GM12878 (cell line): Measurements from ENCODE around the gene PRKG1. TPM values are rescaled to one million over a fixed set of nuclear protein-coding genes. Genes with fewer than 3 reads are reported as not detected.

ENCODE experiments used
- ATAC-seq: fragments of 200-7000 bp; cut with Tn5 transposase; 3 replicates; pipeline ENCODE4 v1.9.1; 2020; ENCODE audit warnings: mild to moderate bottlenecking, moderate library complexity
- BruUV-seq: library from RNA; stranded (reverse); fragments of 400-500 nt; replicated peaks from 2 replicates; lab custom pipeline; 2021; lab: Mats Ljungman, UMichigan
- CTCF ChIA-PET: fragments of 300-600 bp; sonication (Branson Sonifier 250); formaldehyde crosslinking; extraction: SDS; loops from one replicate; lab custom pipeline; 2021; ENCODE audit warnings: inconsistent platforms; lab: Yijun Ruan, JAX
- POLR2A ChIA-PET: fragments of 350-600 bp; formaldehyde crosslinking; extraction: SDS; loops from one replicate; lab custom pipeline; 2021; ENCODE audit warnings: inconsistent platforms; lab: Charles Lee
- RAD21 ChIA-PET: fragments of 300-600 bp; sonication (Branson Sonifier 250); formaldehyde crosslinking; loops from one replicate; lab custom pipeline; 2023; ENCODE audit warnings: antibody characterized with exemption; ENCODE audit not compliant: unreplicated experiment; lab: Charles Lee
- SMC1A ChIA-PET: fragments of 300-600 bp; sonication (Branson Sonifier 250); formaldehyde crosslinking; loops from one replicate; lab custom pipeline; 2023; ENCODE audit not compliant: unreplicated experiment, uncharacterized antibody; lab: Charles Lee
- DNase-seq: peaks from one replicate; pipeline ENCODE4 v3.0.0-alpha.2; 2011; ENCODE audit warnings: low read depth, low spot score
- FAIRE-seq: peaks from 3 replicates; lab custom pipeline; 2011; peaks lifted over from hg19 to GRCh38; lab: Jason Lieb, UNC
- H2AFZ ChIP-seq: 2 replicates; pipeline ENCODE4 v1.6.0; 2011; ENCODE audit warnings: low read depth, low read length, control low read depth; ENCODE audit not compliant: control insufficient read depth
- H3K27ac ChIP-seq: 2 replicates; pipeline ENCODE4 v1.5.1; 2011; ENCODE audit warnings: control low read depth; ENCODE audit not compliant: control insufficient read depth, insufficient read depth
- H3K27me3 ChIP-seq, 2 experiments: replicated peaks in 1 of 2; 2 replicates each; pipeline versions ENCODE4 v1.6.0 to v1.6.1; 2011; ENCODE audit warnings: low read length in 1 of 2; ENCODE audit not compliant: control insufficient read depth in 2 of 2, insufficient read depth in 2 of 2
- H3K36me3 ChIP-seq, 2 experiments: 2 replicates each; pipeline ENCODE4 v1.5.1; 2011; ENCODE audit warnings: low read length in 1 of 2; ENCODE audit not compliant: control insufficient read depth in 2 of 2, insufficient read depth in 2 of 2
- H3K4me1 ChIP-seq: 2 replicates; pipeline ENCODE4 v1.6.1; 2011; ENCODE audit warnings: mild to moderate bottlenecking, low read length, moderate library complexity, mixed read lengths; ENCODE audit not compliant: control insufficient read depth, insufficient read depth
- H3K4me2 ChIP-seq: 2 replicates; pipeline ENCODE4 v1.6.0; 2011; ENCODE audit warnings: control low read depth; ENCODE audit not compliant: control insufficient read depth, insufficient read depth
- H3K4me3 ChIP-seq: fragments of 200-600 bp; sonication (generic); 2 replicates; pipeline ENCODE4 v1.5.1; 2016
- H3K79me2 ChIP-seq: 2 replicates; pipeline ENCODE4 v1.6.0; 2011; ENCODE audit warnings: low read length; ENCODE audit not compliant: control insufficient read depth, insufficient read depth
- H3K9ac ChIP-seq: 2 replicates; pipeline ENCODE4 v1.8.0; 2011; ENCODE audit warnings: low read length, control low read depth, mixed read lengths; ENCODE audit not compliant: control insufficient read depth, insufficient read depth
- H3K9me3 ChIP-seq: replicated peaks from 3 replicates; pipeline ENCODE4 v1.5.1; 2011; ENCODE audit warnings: mild to moderate bottlenecking, low read length; ENCODE audit not compliant: control insufficient read depth, insufficient read depth
- H4K20me1 ChIP-seq: 2 replicates; pipeline ENCODE4 v1.6.0; 2011; ENCODE audit not compliant: control insufficient read depth, insufficient read depth
- ASH2L ChIP-seq: fragments of 300-600, 200-600 bp; sonication (generic); IDR thresholded peaks from 2 replicates; pipeline ENCODE4 v1.6.1; 2017; ENCODE audit warnings: low read depth, mild to moderate bottlenecking, borderline replicate concordance
- BRCA1 ChIP-seq: IDR thresholded peaks from 2 replicates; pipeline ENCODE4 v1.6.1; 2011; ENCODE audit warnings: low read depth, low read length, improper control_type of control experiment
- CBFB ChIP-seq: IDR thresholded peaks from 2 replicates; pipeline ENCODE4 v1.6.1; 2016; ENCODE audit warnings: antibody characterized with exemption, low read depth
- CBX5 ChIP-seq: sonication (generic); IDR thresholded peaks from 2 replicates; pipeline ENCODE4 v1.6.1; 2016; ENCODE audit warnings: low read depth, moderate library complexity, mild to moderate bottlenecking, inconsistent platforms
- CHD1 ChIP-seq: IDR thresholded peaks from 2 replicates; pipeline ENCODE4 v1.6.1; 2012; ENCODE audit warnings: low read depth, low read length, improper control_type of control experiment
- MTA2 ChIP-seq: fragments of 450-650 bp; IDR thresholded peaks from 2 replicates; pipeline ENCODE4 v1.6.1; 2016; ENCODE audit warnings: low read depth, mild to moderate bottlenecking, moderate library complexity
- MYC ChIP-seq: IDR thresholded peaks from 2 replicates; pipeline ENCODE4 v1.6.1; 2011; ENCODE audit warnings: mild to moderate bottlenecking, low read length, moderate library complexity, inconsistent platforms; ENCODE audit not compliant: insufficient read depth, insufficient replicate concordance, insufficient read length, severe bottlenecking
- POLR2AphosphoS5 ChIP-seq: IDR thresholded peaks from 2 replicates; pipeline ENCODE4 v1.6.1; 2011; ENCODE audit warnings: mild to moderate bottlenecking, low read length, inconsistent platforms
- POU2F2 ChIP-seq: IDR thresholded peaks from 3 replicates; pipeline ENCODE4 v1.6.1; 2011; ENCODE audit warnings: low read depth, mild to moderate bottlenecking, low read length, borderline replicate concordance
- SUZ12 ChIP-seq: fragments of 200-600 bp; sonication (generic); IDR thresholded peaks from one replicate; pipeline ENCODE4 v1.6.1; 2018; ENCODE audit warnings: antibody characterized with exemption, mild to moderate bottlenecking; ENCODE audit not compliant: unreplicated experiment
- YY1 ChIP-seq: IDR thresholded peaks from 2 replicates; pipeline ENCODE4 v1.6.1; 2011; ENCODE audit warnings: low read depth, mild to moderate bottlenecking, low read length
- ZNF384 ChIP-seq: IDR thresholded peaks from 2 replicates; pipeline ENCODE4 v1.6.1; 2012; ENCODE audit warnings: low read depth, mild to moderate bottlenecking, low read length, improper control_type of control experiment, borderline replicate concordance
- WGBS: methylation state at CpG from one replicate; pipeline ENCODE4 v1.1.6; 2016; ENCODE audit warnings: low lambda C conversion rate; ENCODE audit not compliant: insufficient replicate concordance, insufficient coverage; ENCODE audit errors: missing lambda C conversion rate; 5-methylcytosine and 5-hydroxymethylcytosine counted together
- in situ Hi-C: fragments of 300-500 bp; cut with MboI; formaldehyde crosslinking; loops from 9 replicates; pipeline ENCODE4 v1.14.3; 2018; ENCODE audit warnings: mixed read lengths
- intact Hi-C: fragments of 100-400 bp; cut with micrococcal nuclease; formaldehyde crosslinking; loops from one replicate; pipeline ENCODE4 v1.14.2; 2022; ENCODE audit not compliant: unreplicated experiment
- polyA plus RNA-seq, 11 experiments: library from polyadenylated mRNA; depleted of rRNA in 4 of 11; unstranded in 6 of 11; stranded (reverse) in 5 of 11; fragments of >200 nt; fragmentation: Nextera tagmentation in 4 of 11; fragmentation: Illumina TruSeq in 1 of 11; extraction: Ambion mirVana in 4 of 11; extraction: Trizol in 1 of 11; gene quantifications; 1 replicate in 1 of 11; 2 replicates in 10 of 11; pipeline versions ENCODE4 v1.2.1 to v1.2.3, GENCODE V29; 2011 to 2016; ENCODE audit warnings: inconsistent platforms in 2 of 11, missing spikeins in 2 of 11, low read depth in 1 of 11
- total RNA-seq, 4 experiments: library from RNA; depleted of rRNA in 3 of 4; stranded (reverse); fragments of >200 nt in 3 of 4; fragmentation: Illumina TruSeq in 1 of 4; extraction: Trizol in 1 of 4; gene quantifications; 2 replicates each; pipeline versions ENCODE4 v1.2.1 to v1.2.3, GENCODE V29; 2013 to 2021
- TF ChIP-seq, protein P1 (sequence below): fragments of 450-650 bp; IDR thresholded peaks from 2 replicates; pipeline ENCODE4 v1.6.1; 2017; ENCODE audit warnings: mild to moderate bottlenecking
- TF ChIP-seq, protein P2 (sequence below): fragments of 450-650 bp; IDR thresholded peaks from 2 replicates; pipeline ENCODE4 v1.6.1; 2017; ENCODE audit warnings: antibody characterized with exemption, mild to moderate bottlenecking, moderate library complexity

Gene PRKG1
- total and polyA plus RNA-seq, 10 of the 15 experiments (the other 5 are each of a cell fraction or from before 2014, with no cell fraction given) = 0.04 to 0.05 TPM; not detected in 8

DNA sequence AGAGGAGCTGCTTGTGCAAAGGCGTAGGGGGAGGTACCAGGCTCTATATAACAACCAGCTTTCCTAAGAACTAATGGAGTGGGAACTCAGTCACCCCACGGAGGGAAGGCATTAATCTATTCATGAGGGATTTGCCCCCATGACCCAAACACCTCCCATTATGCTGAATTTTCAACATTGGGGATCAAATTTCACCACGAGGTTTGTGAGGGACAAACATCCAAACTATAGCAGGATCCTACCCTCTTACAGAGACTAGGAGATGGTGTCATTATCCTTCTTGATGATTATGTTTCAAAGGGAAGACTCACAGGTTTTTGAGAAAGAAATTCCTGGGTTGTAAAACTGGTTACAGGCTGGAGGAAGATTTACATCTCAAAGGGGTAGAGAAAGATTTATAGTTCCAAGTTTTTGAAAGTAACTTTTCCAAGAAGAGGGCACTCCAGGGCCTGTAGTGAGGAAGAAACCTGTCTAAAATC lies 944.8 kb downstream of the PRKG1 start:
- Histone ChIP-seq H3K4me3 (no peak overlapping the region), H3K27ac (no peak overlapping the region)
- RAD21 ChIA-PET = no interaction called here
- POLR2A ChIA-PET = no interaction called here
- SMC1A ChIA-PET = no interaction called here
- in situ Hi-C loops = no loop called here
- 0% methylated on average over 3 of the region's 3 CpGs for WGBS
- ATAC-seq = no peak
- BruUV-seq = no TSS peak
- TF ChIP-seq, protein P1, sequence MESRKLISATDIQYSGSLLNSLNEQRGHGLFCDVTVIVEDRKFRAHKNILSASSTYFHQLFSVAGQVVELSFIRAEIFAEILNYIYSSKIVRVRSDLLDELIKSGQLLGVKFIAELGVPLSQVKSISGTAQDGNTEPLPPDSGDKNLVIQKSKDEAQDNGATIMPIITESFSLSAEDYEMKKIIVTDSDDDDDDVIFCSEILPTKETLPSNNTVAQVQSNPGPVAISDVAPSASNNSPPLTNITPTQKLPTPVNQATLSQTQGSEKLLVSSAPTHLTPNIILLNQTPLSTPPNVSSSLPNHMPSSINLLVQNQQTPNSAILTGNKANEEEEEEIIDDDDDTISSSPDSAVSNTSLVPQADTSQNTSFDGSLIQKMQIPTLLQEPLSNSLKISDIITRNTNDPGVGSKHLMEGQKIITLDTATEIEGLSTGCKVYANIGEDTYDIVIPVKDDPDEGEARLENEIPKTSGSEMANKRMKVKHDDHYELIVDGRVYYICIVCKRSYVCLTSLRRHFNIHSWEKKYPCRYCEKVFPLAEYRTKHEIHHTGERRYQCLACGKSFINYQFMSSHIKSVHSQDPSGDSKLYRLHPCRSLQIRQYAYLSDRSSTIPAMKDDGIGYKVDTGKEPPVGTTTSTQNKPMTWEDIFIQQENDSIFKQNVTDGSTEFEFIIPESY = no peak
- TF ChIP-seq SUZ12 = no peak
- TF ChIP-seq POU2F2 = no peak
- TF ChIP-seq CBFB = no peak
- TF ChIP-seq BRCA1 = no peak
- no peak for TF ChIP-seq YY1
- TF ChIP-seq POLR2AphosphoS5 = no peak
- TF ChIP-seq, all 136 proteins: peak for 0
- no peak for DNase-seq
- no peaks in the 10 kb centered on the region for H4K20me1 ChIP-seq
- no peaks in the 10 kb centered on the region; the same call in 2 of the 3 replicates for H3K9me3 ChIP-seq
- H3K36me3 ChIP-seq = no peaks in the 10 kb centered on the region
- H2AFZ ChIP-seq = no peak overlapping the region
- no peaks in the 10 kb centered on the region for H3K79me2 ChIP-seq
- intact Hi-C loops = no loop called here
- no peaks in the 10 kb centered on the region for H3K4me1 ChIP-seq
- H3K27me3 ChIP-seq = no peaks in the 10 kb centered on the region
- CTCF ChIA-PET = no interaction called here
- FAIRE-seq = no peak
- no peak overlapping the region for H3K4me2 ChIP-seq
- no peak overlapping the region for H3K9ac ChIP-seq

DNA sequence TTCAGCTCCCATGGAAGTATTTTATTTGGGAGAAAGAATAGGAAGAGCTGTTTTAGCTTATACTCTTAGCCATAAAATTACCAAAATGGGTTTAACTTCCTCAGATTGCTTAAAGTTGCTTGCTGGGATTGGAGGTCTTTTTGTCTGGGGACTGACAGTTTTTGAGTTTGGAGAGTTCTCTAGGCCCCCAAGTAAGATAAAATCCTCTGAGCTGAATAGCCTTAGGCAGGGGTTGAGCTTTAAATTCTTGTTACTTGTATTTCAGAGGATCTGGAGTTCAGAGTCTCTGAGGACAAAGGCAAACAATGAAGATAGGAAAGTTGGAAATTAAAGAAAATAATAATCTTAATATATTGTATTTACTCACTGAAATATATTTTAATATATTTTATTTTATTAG lies 945.4 kb downstream of the PRKG1 start:
- no peak for FAIRE-seq
- RAD21 ChIA-PET = no interaction called here
- BruUV-seq = no TSS peak

More for the DNA sequence above, 945.4 kb downstream of the PRKG1 start:
- H3K4me1 ChIP-seq = no peaks in the 10 kb centered on the region
- H3K36me3 ChIP-seq = no peaks in the 10 kb centered on the region
- H3K79me2 ChIP-seq = no peaks in the 10 kb centered on the region
- in situ Hi-C loops (no loop called here), intact Hi-C loops (no loop called here)
- no peaks in the 10 kb centered on the region for H3K27me3 ChIP-seq
- ChIA-PET POLR2A (no interaction called here), CTCF (no interaction called here), SMC1A (no interaction called here)
- no peak overlapping the region for H3K27ac ChIP-seq
- ATAC-seq (no peak), DNase-seq (no peak)
- H2AFZ ChIP-seq = no peak overlapping the region
- H4K20me1 ChIP-seq = no peaks in the 10 kb centered on the region
- TF ChIP-seq CHD1 (no peak), MYC (no peak), CBX5 (no peak), ASH2L (no peak), ZNF384 (no peak), MTA2 (no peak)
- TF ChIP-seq, protein P2, sequence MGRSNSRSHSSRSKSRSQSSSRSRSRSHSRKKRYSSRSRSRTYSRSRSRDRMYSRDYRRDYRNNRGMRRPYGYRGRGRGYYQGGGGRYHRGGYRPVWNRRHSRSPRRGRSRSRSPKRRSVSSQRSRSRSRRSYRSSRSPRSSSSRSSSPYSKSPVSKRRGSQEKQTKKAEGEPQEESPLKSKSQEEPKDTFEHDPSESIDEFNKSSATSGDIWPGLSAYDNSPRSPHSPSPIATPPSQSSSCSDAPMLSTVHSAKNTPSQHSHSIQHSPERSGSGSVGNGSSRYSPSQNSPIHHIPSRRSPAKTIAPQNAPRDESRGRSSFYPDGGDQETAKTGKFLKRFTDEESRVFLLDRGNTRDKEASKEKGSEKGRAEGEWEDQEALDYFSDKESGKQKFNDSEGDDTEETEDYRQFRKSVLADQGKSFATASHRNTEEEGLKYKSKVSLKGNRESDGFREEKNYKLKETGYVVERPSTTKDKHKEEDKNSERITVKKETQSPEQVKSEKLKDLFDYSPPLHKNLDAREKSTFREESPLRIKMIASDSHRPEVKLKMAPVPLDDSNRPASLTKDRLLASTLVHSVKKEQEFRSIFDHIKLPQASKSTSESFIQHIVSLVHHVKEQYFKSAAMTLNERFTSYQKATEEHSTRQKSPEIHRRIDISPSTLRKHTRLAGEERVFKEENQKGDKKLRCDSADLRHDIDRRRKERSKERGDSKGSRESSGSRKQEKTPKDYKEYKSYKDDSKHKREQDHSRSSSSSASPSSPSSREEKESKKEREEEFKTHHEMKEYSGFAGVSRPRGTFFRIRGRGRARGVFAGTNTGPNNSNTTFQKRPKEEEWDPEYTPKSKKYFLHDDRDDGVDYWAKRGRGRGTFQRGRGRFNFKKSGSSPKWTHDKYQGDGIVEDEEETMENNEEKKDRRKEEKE = no peak
- no peaks in the 10 kb centered on the region; the same call in 2 of the 3 replicates for H3K9me3 ChIP-seq
- H3K9ac ChIP-seq = no peak overlapping the region
- H3K4me2 ChIP-seq = no peak overlapping the region
- no peak overlapping the region for H3K4me3 ChIP-seq
